Vagina (tissue), 2 donors: ENCODE data around the gene TTLL8.

ENCODE experiments used
- CTCF ChIP-seq, 3 experiments: fragments of 450-650 bp in 2 of 3; fragments of 200-600 bp in 1 of 3; sonication (generic) in 1 of 3; IDR thresholded peaks; one replicate each; pipeline ENCODE4 v1.5.1; 2017 to 2019; ENCODE audit warnings: antibody characterized with exemption in 3 of 3, mild to moderate bottlenecking in 2 of 3, moderate library complexity in 2 of 3
- POLR2A ChIP-seq, 2 donors: fragments of 450-650 bp; IDR thresholded peaks; one replicate each; pipeline ENCODE4 v1.6.1; 2017; ENCODE audit warnings: antibody characterized with exemption in 2 of 2, mild to moderate bottlenecking in 2 of 2, moderate library complexity in 2 of 2

- TF ChIP-seq CTCF (IDR thresholded peaks at IDR 0.05) (no peak), POLR2A (IDR thresholded peaks at IDR 0.05) (no peak)
Measured at GRCh38 chr22:50020606-50021005, 37.5 kb downstream of the TTLL8 start.
